Measurements from ENCODE around the gene LAMA2.

Gene LAMA2

DNA sequence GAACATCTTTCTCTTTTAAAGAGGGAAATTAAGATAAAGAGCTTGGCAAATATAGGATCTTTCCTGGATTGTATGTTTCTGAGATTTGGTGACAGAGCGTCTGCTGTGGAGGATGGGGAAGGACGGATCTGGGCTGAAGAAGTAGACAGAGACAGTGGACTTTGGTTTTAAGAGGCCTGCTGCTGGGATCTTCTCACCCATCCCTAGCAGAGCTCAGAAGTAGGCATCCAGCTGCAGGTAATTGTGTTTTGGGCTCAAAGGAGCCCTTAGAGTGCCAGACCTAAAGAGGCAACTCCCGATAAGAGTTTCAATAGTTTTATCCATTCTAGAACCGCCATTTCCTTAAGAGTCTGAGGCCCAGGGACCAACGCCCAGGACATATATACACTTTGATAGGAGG lies 20.8 kb downstream of the LAMA2 start:
- DNase-seq, result no peak

DNA sequence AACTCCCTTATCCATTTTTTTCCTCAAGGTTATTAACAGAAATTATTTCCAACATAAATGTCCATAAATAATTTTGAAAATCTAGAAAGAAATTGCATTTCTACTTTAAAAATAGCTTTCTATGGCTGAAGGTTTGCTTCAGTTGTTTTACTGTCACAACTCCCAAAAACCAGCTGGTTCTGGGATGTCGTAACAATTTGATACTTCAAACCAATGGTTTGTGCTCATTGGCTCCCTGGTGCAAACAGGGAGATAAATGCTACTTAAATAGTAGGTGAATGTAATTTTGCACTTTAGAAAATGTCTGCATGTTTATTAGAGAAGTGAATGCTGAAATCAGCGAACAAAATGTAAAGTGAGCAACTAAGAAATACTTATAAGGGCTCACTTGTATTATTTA lies 31.1 kb downstream of the LAMA2 start:
- no peak for DNase-seq

DNA sequence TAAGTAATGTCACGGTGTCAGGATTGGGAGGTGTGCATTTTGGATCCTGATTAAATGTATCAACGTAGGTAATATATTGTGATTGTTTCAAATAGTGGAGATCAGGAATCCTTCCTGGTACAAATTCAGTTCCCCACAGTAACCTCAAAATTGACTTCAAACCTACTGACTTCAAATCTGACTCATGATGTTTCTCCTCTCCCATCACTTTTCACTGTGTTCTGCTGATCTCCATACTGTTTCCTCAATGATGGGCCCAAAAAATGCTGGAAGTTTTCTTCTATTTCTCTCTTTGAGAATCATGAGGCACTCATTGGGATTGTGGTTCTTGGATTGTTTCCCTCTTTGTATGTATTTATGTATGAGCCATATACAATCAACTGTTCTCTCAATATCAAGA lies 35.9 kb downstream of the LAMA2 start:
- no peak for DNase-seq

DNA sequence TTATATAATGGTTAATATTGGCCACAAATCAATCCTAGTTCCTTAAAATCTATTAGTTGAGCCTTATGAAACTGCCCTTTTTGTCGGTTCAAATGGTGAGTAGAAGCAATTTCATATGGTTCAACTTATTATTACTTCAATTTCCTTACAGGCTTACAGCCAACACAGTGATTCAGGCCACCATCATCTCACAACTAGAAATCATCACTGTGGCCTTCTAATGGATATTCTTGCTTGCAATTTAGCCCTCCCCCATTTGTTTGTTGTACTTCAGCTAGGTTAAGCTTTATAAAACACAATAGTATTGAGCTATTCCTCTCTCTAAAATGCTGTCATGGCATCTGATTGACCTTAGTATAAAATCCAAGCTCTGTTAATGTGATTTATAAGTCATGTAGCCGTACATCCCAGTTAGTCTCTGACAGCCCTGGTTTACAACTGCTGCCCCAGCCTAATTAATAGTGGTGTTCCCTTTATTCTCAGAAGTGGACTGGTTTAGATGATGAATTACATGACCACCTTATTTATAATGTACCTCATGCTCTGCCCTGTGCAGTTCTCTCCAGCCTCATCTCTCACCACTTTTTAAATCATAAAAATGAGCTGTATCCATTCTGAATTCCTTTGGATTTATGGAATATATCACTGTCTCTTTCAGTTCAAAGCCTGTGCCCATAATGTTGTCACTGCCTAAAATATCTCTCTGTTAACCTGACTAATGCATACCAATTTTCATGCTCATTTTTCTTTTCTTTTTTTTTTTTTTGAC lies 36.7 kb downstream of the LAMA2 start:
- DNase-seq, result no peak

DNA sequence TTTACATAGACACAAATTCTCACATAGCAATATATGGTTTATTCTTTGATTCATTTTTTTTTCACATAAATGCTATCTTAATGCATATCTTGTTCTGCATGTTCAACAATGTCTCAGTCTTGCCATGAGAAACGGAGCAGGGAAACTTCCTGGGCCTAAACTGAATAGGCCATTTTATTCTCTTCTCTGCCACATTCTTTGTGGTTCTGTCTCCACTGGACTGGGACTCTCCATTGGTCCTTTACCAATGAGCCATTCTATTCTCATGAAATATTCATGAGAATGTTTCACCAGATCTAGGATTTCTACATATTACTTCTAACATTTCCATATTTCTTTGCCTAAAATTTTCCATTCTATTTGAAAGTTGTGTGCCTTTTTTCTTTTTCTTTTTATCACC lies 42.8 kb downstream of the LAMA2 start:
- no peak for DNase-seq

DNA sequence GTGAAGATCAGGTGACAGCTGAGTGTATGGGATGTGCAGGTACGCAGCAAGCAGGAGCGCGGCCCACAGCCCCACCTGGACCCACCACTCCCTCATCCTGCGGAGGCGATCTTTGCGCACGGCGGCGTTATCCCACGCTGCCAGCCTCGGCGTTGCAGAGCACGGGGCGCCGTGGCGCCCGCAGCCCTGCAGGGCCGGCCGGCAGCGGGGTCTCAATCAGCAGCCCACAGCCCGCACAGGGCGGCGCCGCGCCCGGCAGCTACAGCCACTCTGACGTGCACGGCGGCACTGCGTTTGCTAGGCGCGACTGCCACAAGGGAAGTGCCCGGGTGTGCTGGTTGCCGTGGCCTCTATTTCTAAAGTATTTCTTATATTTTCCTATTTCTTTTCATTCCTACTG lies 46.9 kb downstream of the LAMA2 start:
- no peak for DNase-seq

- no peak for DNase-seq
Observed at GRCh38 chr6:128930321-128930720, 47.4 kb downstream of the LAMA2 start.

- DNase-seq, result no peak
Observed at GRCh38 chr6:128932061-128932460, 49.1 kb downstream of the LAMA2 start.

DNA sequence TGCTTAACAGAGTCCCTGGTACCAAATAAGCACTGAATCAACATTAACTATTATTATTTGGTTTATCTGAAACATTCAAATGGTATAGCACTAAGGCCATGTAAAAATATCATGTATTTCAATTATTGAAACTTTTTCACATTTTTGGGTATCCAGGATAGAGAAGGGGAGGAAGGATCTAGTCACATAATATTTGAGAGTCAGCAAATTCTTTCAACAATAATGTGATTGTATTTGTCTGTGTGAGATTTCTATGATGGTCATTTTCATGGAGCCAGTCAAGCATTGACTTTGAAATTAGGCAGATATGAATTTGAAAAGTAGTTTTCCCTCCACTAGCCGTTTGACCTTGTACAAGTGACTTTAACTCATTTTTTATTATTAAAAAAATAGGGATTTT lies 67.9 kb downstream of the LAMA2 start:
- no peak for DNase-seq

DNA sequence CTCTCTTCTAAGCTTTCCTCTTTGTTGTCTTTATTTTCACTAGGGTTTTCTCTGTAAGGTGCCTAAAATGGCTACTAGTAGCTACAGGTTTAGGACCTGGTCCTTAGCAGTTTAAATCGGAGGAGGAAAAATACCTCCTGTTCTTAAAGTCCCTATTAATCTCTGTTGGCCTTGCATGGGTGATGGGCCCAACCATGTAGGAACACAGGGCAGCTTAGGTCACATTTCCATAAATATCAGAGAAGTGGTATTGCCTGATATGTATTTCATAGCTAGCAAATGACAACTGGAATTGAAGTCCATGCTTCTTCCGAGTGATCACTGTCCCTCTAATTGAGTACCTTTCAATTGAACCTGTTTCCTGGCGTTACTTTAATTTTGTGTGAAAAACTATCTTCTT lies 70.0 kb downstream of the LAMA2 start:
- DNase-seq, result no peak

DNA sequence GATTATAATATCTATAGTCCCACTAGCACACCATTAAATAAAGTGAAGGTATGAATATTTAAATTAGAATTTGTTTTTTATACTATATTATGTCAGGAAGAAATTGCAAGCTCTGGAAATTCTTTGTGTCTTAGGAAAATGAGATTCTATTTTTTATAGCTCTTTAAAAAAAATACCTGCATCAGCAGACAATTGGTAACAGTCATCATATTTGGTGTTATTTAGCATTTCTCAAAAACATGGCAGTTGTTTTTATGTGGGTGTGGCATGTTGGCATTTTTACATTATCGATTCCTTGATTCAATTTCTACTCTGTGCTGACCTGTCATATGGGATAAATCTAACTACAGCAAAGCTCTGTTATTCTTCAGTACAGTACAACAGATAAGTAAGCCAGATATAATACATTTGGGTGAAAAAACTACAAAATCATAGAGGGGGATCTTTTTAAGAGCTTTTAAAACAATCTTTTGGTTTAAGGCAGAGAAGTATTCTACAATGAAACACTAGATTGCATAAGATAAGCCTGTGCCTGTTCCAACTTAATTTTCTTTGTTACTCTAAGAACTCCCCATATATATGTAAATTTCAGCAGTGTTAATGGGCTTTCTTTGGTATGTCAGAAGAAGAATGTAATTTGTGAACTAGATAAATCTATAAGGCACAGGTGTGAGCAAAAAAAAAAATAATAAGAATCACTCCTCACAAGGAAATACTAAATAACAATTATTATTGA lies 71.5 kb downstream of the LAMA2 start:
- no peak for DNase-seq

DNA sequence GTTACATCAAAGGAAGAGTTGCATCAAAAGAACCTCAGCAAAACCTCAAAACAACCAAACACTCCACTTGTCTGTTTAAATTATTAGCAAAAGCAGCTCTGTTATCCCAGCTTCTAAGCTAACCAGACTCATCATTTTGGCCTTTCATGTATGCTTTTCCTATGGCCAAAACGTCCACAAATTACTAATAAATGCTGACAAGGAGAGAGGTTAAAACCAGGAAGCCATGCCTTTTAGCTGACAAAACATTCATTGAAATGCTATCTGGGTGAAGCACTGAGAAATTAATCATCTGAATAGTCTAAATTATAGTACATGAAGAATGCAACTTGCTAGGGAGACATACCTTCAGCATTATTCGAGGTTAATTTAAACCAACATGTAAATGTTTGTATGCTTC lies 80.6 kb downstream of the LAMA2 start:
- DNase-seq, result no peak

GRCh38 chr6:128964233-128964755 lies 81.4 kb downstream of the LAMA2 start:
- DNase-seq, result no peak

DNA sequence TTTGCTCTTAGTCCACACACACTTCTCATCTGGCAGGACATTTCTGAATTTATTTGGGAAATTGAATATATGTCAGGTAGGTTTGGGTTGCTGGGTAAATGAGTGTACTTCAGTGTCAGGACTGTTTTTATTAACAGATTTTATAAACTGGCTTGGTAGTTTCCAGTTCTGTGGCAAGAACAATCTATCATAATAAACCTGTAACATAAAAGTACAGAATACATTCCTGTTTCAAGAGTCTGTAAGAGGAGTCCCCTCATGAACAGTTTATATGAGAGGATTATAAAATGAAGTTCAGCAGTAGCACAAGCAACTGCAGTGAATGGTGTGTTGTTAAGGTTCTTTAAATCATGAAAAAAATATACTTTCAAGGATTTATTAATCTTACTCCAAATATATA lies 81.8 kb downstream of the LAMA2 start:
- DNase-seq, result no peak

- DNase-seq, result no peak
Observed at GRCh38 chr6:128966934-128967333, 84.0 kb downstream of the LAMA2 start.

- DNase-seq, result no peak
Observed at GRCh38 chr6:128979071-128979470, 96.1 kb downstream of the LAMA2 start.

DNA sequence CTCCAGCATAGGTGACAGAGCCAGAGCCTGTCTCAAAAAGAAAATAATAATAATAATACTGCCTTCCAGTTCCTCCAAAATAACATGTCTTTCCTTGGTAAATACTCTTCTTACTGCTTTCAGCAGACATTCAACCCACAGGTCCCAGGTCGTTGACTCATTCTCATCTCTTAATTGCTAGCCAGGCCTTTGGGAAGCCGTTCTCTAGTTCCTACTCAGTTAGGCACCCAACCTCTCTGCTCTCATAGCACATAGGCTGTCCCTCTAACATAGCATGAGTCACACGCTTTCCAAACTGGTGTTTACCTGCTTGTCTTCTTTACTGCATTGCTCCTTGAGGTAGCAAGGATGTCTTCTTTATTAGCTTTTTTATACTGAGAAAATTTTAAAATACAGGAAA lies 98.8 kb downstream of the LAMA2 start:
- DNase-seq, result no peak

GRCh38 chr6:128990360-128990759 lies 107.4 kb downstream of the LAMA2 start:
- DNase-seq, result no peak

DNA sequence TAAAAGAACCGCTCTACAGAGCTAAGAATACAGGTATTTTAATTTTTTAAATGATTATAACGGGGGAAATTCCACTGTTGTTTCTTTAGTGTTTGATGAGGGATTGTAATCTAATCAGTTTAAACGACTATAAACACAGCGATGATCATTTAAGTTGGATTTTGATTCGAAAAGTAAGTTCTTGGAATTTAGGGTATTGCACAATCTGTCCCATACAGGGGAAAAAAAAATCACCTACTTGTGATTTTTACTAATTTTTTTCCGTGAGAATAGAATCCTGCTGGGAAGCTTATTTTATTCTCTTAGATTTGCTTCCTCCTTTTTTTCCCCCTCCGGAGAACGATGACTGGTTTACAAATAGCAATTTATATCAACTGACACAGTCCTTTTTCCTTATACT lies 108.0 kb downstream of the LAMA2 start:
- no peak for DNase-seq

GRCh38 chr6:128993166-128993565 lies 110.2 kb downstream of the LAMA2 start:
- no peak for DNase-seq

DNA sequence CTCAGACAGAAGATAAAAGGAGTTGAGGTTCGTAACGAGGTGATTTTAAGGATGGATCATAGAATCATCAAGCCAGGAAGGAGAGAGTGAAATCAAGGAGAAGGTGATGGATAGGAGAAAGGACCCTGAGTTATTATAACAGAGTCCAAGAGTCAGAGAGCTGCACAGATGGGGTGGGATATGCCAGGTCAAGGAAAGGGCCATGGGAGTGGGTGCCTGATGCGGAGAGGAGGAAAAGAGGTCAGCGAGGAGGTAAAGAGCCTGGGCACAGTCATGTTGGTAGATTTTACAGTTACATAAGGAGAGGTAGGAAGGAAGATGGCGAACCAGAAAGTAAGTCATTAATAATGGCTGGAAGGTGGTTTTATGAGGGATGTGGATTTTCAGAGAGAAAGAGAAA lies 114.9 kb downstream of the LAMA2 start:
- DNase-seq, result no peak

DNA sequence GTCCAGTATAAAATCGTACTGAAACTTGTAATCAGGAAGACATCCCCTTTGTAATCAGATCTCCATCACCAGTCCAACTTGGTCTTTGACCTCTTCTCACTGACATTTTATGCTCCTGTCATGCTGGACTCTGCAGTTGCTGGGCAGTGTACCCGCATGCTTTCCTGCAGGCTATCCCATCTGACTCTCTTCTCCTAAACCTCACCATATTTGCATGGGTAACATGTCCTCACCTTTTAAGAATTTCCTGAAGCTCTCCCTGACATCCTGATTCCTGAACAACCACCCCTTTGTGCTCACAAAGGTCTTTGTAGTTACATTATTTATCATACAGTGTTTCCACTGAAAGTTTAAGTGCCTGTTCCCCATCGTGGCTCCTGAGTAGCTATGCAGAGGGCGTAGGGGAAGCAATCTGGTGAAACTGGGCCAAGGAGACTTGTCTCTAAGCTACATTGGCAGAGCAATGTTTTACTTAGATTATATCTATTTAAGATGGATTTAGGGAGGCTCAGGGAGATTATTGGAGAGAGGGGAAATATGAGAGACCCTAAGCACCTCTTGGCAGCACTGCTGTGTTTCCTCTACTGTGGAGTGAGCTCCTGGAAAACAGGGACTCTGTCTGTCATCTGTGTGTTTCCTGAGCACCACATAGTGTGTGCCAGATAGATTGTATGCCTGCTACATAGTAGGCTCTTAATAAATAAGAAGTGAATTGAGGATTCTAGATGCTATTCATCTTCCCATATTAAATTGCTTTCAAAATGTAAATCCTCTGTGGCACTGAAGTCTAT lies 124.0 kb downstream of the LAMA2 start:
- no peak for DNase-seq

- DNase-seq, result no peak
Observed at GRCh38 chr6:129007701-129008373, 124.9 kb downstream of the LAMA2 start.

Data from NCI-H2029 treated with DMSO at 0.1 percent for 48 hours (cell line).